ENCODE data around the gene DMBT1.

- TF ChIP-seq CTCF (IDR thresholded peaks at IDR 0.05), result no peak
- TF ChIP-seq POLR2A (IDR thresholded peaks at IDR 0.05; ENCODE audit: low read depth), result no peak
- no peak for TF ChIP-seq EP300 (IDR thresholded peaks at IDR 0.05)
- TF ChIP-seq POLR2AphosphoS5 (IDR thresholded peaks at IDR 0.05), result no peak
Measured at GRCh38 chr10:122553341-122553740, 7.2 kb upstream of the DMBT1 start.
